Measurements from ENCODE around the gene MPC1. TPM values are rescaled to one million over a fixed set of nuclear protein-coding genes. Genes with fewer than 3 reads are reported as not detected.

The MPC1 gene
- total RNA-seq, 4 donors from 2014 or later, result 69.1 to 128 (median 103) TPM

GRCh38 chr6:166412911-166413384, 30.2 kb upstream of the MPC1 start:
- no peak overlapping the region for H3K27ac ChIP-seq
- H3K4me3 ChIP-seq (replicated peaks in 1 of 3), result no peak overlapping the region
- no peaks in the 10 kb centered on the region for H3K27me3 ChIP-seq
- TF ChIP-seq CTCF (IDR thresholded peaks at IDR 0.05) (no peak), POLR2A (IDR thresholded peaks at IDR 0.05) (no peak)
- WGBS, 2 donors, result 87 to 91% methylated on average over 6 to 12 of the region's 13 CpGs
- no peaks in the 10 kb centered on the region for H3K4me1 ChIP-seq
- intact Hi-C loops (cut with DNase I), result no loop called here
- H3K9me3 ChIP-seq, result no peaks in the 10 kb centered on the region
- no peak for DNase-seq
- peaks cover 22 to 31% of the 10 kb centered on the region in 2 donors for H3K36me3 ChIP-seq

DNA sequence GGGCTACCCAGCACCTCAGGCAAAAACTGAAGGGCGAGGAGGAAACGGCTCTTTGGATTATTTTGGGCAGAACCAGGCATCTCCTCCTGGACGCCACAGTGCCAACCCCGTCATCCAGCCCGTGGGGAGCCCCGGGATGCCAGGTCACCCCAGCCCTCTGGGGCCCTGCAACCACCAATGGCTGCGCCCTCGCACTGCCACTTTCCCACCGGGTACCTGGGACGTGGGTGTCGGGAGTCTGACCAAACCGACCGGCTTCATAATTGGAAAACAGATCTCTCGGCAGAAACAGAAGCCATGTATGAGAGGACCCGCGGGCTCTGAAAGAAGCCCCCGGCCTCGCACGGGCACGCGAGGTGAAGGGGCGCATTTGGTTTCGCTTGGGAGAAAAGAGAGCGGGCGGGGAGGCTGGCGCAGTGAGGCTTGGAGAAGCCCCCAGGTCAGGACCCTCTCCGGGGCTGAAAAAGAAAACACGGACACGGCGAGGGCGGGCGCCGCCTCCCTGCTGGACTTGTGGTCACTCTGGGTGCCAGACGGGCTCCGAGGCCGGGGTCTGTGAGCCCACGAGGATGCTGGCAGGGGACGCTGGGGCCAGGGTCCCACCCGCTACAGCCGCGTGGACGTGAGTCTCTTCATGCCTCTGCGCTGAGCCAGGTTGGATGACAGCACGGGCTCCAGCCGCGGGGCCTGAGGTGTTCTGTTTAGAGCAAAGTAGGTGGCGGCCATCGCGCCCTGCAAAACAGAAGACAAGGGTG, 29.6 kb upstream of the MPC1 start:
- no peaks in the 10 kb centered on the region for H3K4me1 ChIP-seq
- WGBS, 2 donors, result 92 to 95% methylated on average over 37 to 49 of the region's 49 CpGs
- H3K4me3 ChIP-seq (replicated peaks in 1 of 3), result no peak overlapping the region
- TF ChIP-seq CTCF (IDR thresholded peaks at IDR 0.05) (no peak), POLR2A (IDR thresholded peaks at IDR 0.05) (no peak)
- DNase-seq, result no peak
- no peak overlapping the region for H3K27ac ChIP-seq
- peaks cover 22 to 29% of the 10 kb centered on the region in 2 donors for H3K36me3 ChIP-seq
- intact Hi-C loops (cut with DNase I), result no loop called here
- H3K9me3 ChIP-seq, result no peaks in the 10 kb centered on the region
- H3K27me3 ChIP-seq, result no peaks in the 10 kb centered on the region

DNA sequence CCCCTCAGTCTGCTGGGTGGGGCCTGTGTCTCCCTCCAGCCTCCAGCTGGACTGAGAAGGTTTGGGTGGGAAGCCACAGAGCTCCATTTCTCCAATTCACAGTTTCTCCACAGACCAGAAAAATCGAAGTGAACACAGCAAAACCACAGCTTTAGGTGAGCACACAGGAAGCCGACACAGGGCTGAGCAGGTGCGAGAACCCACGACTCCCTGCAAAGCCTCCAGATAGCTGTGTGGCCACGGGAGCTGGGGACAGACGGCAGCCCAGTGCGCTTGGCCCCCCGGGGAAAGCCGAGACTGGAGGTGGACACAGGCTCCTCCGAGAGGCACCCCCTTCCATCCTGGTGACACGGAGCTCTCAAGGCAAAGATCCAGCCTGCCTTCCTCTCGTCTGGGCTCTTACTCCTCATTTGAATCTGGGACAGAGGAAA, 29.0 kb upstream of the MPC1 start:
- no peaks in the 10 kb centered on the region for H3K9me3 ChIP-seq
- DNase-seq, result no peak
- intact Hi-C loops (cut with DNase I), result no loop called here
- peaks cover 22 to 25% of the 10 kb centered on the region in 2 donors for H3K36me3 ChIP-seq
- 90 to 91% methylated on average over 11 to 12 of the region's 12 CpGs for WGBS, 2 donors
- H3K27ac ChIP-seq, result no peak overlapping the region
- no peaks in the 10 kb centered on the region for H3K4me1 ChIP-seq
- H3K4me3 ChIP-seq (replicated peaks in 1 of 3), result no peak overlapping the region
- TF ChIP-seq CTCF (IDR thresholded peaks at IDR 0.05) (no peak), POLR2A (IDR thresholded peaks at IDR 0.05) (no peak)
- H3K27me3 ChIP-seq, result no peaks in the 10 kb centered on the region

DNA sequence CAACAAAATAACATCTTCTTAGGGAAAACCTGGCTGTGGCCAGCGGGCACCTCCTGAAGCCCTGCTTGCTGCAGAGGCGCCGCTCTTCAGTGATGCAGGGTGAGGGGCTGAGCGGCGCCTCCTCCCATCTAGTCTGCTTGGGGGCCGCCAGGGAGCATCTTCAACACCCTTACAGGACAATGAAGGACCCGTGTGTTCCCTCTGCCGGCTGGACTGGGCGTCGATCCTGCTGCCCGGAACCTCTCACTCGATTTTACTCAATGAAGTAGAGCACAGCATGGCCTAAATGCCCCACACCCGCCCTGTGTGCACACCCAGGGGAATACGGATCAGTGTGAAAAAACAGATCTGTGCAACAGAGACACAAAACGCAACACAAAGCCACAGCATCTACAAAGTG, 28.5 kb upstream of the MPC1 start:
- 90 to 93% methylated on average over 11 to 15 of the region's 15 CpGs for WGBS, 2 donors
- TF ChIP-seq POLR2A (IDR thresholded peaks at IDR 0.05) (no peak), CTCF (IDR thresholded peaks at IDR 0.05) (no peak)
- Histone ChIP-seq H3K4me1 (no peaks in the 10 kb centered on the region), H3K9me3 (no peaks in the 10 kb centered on the region), H3K27ac (no peak overlapping the region), H3K27me3 (no peaks in the 10 kb centered on the region), H3K36me3 (peaks cover 22 to 25% of the 10 kb centered on the region in 2 donors), H3K4me3 (replicated peaks in 1 of 3) (no peak overlapping the region)
- intact Hi-C loops (cut with DNase I), result no loop called here
- no peak for DNase-seq

DNA sequence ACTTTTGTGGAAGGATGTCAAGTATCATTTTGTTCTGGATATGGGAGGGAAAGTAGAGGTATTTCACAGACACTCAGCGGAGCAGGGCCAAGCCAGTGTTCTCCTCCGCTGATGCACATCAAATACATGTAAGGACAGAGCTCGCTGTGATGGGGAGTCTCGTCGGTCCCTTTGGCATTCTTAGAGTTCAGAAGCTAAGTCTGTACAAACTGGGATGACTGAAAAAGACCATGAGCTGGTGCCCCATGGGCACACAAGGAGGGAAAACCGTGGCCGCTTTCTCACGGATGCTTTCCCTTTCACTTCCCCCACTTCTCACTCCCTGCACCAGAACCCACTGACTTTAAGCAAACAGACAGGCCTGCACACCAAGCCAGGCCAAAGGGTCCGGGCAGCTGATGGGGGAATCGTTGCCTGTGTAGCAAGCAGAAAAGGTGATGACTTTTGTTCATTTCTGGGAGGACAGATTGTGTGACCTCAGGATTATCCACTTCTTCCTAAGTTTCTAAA, 27.7 kb upstream of the MPC1 start:
- Histone ChIP-seq H3K4me3 (replicated peaks in 1 of 3) (no peak overlapping the region), H3K4me1 (no peaks in the 10 kb centered on the region), H3K27me3 (no peaks in the 10 kb centered on the region), H3K9me3 (no peaks in the 10 kb centered on the region), H3K36me3 (peaks cover 22 to 25% of the 10 kb centered on the region in 2 donors), H3K27ac (no peak overlapping the region)
- TF ChIP-seq CTCF (IDR thresholded peaks at IDR 0.05) (no peak), POLR2A (IDR thresholded peaks at IDR 0.05) (no peak)
- WGBS, 2 donors, result 80 to 81% methylated on average over 10 of the region's 10 CpGs
- intact Hi-C loops (cut with DNase I), result no loop called here
- no peak for DNase-seq
